ENCODE measurements around the gene DTD1.

DNA sequence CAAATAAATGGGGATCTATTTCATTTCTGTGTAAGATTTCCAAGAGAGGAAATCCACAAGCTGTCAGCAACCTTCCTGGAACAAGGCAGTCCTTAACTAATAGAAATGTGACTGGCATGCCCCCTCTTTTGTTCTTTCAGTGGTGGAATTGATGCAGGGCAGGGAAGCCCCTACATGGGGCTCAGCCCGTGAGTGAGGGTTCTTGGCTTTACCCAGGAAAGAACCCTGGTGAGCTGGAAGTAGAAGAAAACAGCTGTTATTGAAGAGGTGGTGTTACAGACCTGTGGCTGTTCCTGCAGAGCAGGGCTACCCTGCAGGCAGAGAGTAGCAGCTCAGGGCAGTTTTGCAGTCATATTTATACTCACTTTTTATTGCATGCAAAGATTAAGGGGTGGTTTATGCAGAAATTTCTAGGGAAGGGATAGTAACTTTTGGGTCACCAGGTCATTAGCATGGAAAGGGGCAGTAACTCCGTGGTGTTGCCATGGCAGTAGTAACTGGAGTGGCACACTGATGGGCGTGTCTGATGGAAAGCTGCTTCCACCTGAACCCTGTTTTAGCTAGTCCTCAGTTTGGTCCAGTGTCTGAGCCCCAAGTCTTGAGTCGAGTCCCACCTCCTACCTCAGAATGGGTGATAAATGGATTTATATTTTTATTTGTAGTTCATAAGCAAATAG lies 137.1 kb downstream of the DTD1 start:
- no peak for TF ChIP-seq CTCF (IDR thresholded peaks at IDR 0.05; ENCODE audit: low read depth, low read length, poor library complexity, severe bottlenecking)
- TF ChIP-seq EZH2phosphoT487 (IDR thresholded peaks at IDR 0.05; ENCODE audit: borderline replicate concordance, low read length): no peak

All from DOHH2 (cell line).